CD4-positive, alpha-beta T cell treated with Interleukin-21 for 1 hour (primary cell): Measurements from ENCODE around the gene SPOCK1.
"Not testable (repeated sequence)": the region's sequence is repeated elsewhere in the genome, so short reads cannot be mapped to it uniquely, and the experiment has no call there.

ENCODE experiments used
- DNase-seq: peaks from one replicate; pipeline ENCODE4 v3.0.0-alpha.2; 2020

Gene SPOCK1

DNA sequence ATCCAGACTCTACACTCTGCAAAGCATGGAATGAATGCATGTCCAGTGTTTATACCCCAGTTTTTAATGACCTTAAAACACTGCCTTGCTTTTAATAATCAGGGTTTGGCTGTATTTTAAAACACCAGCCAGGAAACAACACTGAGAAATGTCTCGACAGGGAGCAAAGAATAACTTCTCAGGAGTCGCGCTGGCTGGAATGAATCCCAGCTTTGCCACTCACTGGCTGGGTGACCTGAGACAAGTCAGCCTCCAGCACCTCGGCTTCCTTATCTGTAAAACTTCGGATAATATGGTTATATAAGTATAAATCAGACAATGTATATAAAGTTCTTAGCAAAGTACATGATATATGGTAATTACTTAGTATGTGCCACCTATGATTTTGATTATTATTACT, 505.0 kb downstream of the SPOCK1 start:
- DNase-seq = no peak

DNA sequence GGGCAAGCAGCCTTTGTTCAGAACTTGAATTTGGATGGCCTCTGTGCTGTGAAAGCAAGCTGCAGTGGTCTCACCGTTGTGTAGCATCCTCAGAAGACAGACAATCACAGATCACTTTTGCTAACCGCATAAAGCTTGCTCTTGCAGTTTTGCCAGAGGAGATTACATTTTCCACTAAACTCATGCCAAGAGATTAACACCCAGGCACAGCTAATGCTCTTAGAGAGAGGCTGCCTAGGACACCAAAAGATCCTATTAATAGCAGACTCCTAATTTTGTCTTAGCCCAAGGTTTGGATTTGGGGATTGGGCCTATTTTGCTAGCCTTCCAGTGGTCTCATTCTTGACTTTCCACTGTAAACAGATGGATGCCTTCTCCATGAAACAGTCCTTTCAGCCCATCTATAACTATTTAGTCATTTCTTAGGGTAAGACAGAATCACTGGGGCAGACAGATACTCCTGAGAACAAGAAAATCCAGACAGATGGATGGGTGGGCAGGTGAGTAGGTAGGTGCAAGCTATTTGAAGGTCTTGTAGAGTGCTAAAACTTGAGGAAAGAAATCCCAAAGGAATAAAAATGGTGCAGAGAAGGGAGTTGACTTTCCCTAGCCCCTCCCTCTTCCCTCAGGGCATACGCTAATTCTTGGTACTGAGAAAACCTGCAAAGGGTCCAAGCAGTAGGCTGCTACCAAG, 506.2 kb downstream of the SPOCK1 start:
- no peak for DNase-seq

DNA sequence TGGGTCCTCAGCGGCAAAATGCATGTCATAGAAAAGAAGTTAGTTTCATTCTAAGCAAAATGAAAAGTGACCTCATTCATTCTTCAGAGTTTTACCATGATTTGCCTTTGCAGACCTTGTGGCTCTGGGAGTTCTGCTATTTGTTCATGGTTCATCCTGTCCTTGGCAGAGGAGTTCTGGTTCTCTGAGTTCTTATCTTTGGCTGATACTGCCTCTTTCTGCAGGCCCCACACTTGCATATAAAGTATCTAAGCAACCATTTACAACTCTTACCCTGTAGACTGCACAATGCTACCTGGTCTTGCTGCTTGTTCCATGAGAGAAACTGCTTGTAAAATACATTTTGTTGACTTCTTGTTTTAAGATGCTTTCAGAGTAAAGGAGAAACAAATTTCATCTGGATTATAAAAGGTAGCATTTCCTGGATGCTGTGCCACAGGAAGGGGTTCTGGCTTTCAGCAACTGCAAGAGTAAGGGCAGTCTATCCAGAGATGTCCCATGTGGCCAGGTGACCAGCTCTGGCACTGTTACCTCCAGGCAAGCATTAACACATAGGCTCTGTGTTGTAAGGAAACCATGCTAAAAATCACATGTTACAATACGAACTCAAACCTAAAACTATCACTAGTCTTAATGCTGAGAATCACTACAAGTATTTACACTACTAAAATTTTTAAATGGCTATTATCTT, 513.2 kb downstream of the SPOCK1 start:
- DNase-seq = no peak

DNA sequence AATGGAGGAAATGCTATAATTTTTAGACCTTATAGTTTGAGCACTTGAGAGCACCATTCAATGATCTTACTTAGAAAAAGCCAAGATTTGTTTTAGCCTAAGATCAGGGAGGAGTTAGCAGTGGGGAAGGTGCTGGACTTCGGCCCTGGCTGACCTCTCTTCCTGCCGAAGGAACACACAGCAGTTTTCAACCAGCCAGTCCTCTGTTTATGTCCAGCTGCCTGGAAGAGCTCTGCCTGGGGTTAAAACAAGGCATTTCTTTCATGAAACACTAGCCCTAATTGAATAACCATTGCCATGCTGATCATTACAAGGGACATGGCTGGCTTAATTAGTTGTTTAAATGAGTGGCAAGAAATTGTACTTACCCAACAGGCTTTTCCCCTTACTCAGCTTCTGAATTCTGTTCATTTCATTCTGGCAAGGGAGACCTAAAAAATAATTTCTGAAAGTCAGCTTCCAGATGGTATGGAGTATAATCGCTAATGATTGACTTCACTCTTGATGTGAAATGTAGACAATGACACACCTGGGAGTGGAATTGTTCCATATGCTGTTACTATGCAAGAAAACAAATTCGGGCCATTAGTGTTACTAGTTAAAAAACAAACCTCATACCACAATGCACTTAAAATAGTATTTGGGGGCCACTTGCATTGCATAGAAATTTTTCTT, 514.2 kb downstream of the SPOCK1 start:
- no peak for DNase-seq

DNA sequence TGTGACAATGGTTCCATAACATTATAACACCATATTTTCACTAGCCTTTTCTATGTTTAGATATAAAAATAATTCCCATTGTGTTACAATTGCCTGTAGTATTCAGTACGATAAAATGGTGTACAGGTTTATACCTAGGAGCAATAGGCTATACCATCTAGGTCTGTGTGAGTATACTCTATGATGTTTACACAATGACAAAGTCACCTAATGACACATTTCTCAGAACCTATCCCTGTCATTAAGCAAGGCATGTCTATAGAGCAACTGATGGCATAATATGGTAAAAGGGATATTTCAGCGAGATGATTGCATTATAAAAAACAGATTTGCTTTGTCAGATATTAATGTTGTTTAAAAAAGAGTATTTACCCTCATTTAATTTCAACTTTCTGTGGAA, 517.2 kb downstream of the SPOCK1 start:
- no peak for DNase-seq

DNA sequence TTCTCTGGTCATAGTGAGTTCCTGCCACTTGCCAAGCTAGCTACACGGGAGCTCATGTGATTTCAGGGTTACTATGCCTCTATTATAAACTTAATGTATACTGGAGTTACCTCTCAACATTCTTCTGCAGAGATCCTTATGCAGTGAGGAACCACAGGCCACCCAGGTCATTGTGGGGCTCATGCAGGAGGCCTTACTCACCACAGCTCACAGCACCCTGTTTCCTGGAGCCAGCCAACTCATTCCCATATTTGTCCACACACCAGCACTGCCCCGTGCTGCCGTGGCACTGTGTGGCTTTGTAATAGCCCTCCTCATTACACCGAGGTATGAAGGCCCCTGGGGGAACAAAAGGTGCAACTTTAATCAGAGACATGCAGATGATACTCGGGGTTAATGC, 520.0 kb downstream of the SPOCK1 start:
- no peak for DNase-seq

DNA sequence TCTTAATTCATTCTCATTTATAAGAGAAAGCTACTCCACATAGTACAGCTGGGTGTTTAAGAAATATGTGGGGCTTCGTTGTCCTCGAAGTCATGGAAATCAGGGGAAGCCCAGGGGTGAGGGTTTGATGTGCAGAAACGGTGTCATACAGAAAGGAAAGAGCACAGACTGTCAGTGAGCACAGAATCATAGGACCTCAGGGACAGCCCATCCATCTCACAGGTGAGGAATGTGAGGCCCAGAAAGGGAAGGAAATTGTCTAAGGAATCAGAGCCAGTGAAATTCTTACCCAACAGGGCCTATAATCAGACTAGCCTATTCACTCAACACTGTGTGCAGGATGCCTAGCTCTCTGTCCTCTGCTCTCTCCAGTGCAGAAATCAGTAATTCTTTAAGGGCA, 535.6 kb downstream of the SPOCK1 start:
- no peak for DNase-seq

DNA sequence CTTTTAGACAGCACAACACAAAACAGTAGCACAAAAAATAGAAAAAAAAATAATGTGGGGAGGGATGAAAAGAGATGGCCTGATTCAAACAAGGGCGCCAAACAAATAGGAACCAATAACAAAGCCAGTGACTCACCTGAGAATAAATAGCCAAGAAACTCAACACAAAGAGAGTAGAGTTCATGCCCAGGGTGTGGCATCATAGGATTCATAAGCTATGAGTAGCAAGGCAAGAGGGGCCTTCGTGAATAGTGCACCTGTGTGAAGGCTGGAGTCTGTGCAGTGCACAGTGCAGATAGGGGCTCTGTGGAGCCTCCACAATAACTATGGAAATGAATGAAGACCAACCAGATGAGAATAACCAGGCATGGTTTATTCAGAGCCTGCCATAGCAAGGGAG, 541.7 kb downstream of the SPOCK1 start:
- no peak for DNase-seq

DNA sequence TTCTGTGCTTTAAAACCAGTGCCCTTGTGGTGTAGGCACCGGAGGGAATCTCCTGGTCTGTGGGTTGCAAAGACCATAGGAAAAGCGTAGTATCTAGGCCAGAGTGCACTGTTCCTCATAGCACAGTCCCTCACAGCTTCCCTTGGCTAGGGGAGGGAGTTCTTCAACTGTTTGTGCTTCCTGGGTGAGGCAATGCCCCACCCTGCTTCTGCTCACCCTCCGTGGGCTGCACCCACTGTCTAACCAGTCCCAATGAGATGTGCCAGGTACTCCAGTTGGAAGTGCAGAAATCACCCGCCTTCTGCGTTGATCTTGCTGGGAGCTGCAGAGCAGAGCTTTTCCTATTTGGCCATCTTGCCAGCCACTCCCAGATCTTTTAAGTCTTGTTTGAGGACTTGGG, 545.0 kb downstream of the SPOCK1 start:
- not testable (repeated sequence) for DNase-seq

DNA sequence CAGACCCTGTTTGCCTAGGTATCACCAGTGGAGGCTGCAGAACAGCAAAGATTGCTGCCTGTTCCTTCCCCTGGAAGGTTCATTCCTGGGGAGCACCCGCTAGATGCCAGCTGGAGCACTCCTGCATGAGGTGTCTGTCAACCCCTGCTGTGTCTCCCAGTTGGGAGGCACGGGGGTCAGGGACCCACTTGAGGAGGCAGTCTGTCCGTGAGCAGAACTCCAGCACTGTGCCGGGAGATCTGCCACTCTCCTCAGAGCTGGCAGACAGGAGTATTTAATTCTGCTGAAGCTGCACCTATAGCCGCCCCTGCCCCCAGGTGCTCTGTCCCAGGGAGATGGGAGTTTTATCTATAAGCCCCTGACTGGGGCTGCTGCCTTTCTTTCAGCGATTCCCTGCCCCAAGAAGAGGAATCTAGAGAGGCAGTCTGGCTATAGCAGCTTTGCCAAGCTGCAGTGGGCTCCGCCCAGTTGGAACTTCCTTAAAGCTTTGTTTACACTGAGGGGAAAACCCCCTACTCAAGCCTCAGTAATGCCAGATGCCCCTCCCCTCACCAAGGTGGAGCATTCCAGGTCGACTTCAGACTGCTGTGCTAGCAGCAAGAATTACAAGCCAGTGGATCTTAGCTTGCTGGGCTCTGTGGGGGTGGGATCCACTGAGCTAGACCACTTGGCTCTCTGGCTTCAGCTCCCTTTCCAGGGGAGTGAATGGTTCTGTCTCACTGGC, 545.6 kb downstream of the SPOCK1 start:
- DNase-seq = not testable (repeated sequence)

DNA sequence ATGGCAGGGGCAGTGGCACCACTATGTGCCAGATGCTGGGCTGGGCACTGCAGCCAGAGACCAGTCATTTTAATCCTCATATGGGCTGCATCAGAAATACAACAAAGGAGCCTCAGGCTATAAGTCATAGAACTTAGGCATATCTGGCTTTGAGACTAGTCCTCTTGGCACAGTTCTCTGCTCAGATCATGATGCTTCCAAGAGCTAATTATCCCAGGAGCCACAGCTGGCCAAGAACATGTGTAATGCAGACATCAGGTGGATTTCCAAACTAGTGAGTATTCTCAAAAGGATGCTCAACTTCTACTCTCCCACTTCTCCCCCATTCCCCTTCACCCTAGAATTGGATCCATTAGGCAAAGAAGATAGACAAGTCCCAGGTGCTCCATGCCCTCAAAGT, 571.6 kb downstream of the SPOCK1 start:
- no peak for DNase-seq

DNA sequence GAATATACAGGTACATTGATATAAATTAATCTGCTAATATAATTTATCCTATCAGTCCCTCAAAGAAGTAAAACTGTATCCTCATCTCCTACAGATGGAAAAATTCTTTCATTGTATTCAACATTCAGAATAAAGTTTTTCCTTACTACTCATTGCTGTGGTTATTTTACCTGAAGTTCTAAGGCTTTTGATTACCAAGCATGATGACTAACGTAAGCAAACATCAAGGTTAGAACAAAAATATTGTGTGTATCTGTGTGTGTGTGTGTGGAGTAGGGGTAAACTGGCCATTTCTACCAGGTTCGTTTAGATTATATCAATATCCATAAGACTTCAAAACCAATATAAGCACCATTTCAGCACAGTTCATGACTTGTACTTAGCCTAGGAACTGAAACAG, 573.1 kb downstream of the SPOCK1 start:
- no peak for DNase-seq
